K562 (cell line): ENCODE data around the gene RTF1. TPM values are rescaled to one million over a fixed set of nuclear protein-coding genes. Genes with fewer than 3 reads are reported as not detected.

ENCODE experiments used
- CBFA2T3 ChIP-seq: fragments of 450-650 bp; IDR thresholded peaks from 2 replicates; pipeline ENCODE4 v1.6.1; 2017
- DIDO1 ChIP-seq: fragments of 450-650 bp; IDR thresholded peaks from 2 replicates; pipeline ENCODE4 v1.6.1; 2016; ENCODE audit warnings: low read depth, missing biosample characterization, missing genetic modification characterization
- EP300 ChIP-seq: IDR thresholded peaks from 2 replicates; pipeline ENCODE4 v1.6.1; 2012; ENCODE audit warnings: low read length, improper control_type of control experiment
- FOXK2 ChIP-seq, 2 experiments: fragments of 450-650 bp; IDR thresholded peaks in 1 of 2; conservative IDR thresholded peaks in 1 of 2; 2 replicates each; pipeline ENCODE4 v1.6.1; 2016; ENCODE audit warnings: low read depth in 2 of 2, mild to moderate bottlenecking in 1 of 2
- HOXB6 ChIP-seq: fragments of 250-450 bp; sonication (Bioruptor Pico); IDR thresholded peaks from 2 replicates; pipeline ENCODE4 v1.5.1; 2022; ENCODE audit warnings: mild to moderate bottlenecking, borderline replicate concordance
- L3MBTL2 ChIP-seq: fragments of 450-650 bp; IDR thresholded peaks from 2 replicates; pipeline ENCODE4 v1.6.1; 2016; ENCODE audit warnings: mild to moderate bottlenecking, moderate library complexity
- MTF1 ChIP-seq: fragments of 250-450 bp; sonication (Bioruptor Pico); IDR thresholded peaks from 2 replicates; pipeline ENCODE4 v1.9.0; 2021; ENCODE audit warnings: moderate library complexity, mild to moderate bottlenecking, inconsistent platforms, borderline replicate concordance
- NFXL1 ChIP-seq: fragments of 450-650 bp; formaldehyde crosslinking; IDR thresholded peaks from 2 replicates; pipeline ENCODE4 v1.4.0; 2021; ENCODE audit warnings: mild to moderate bottlenecking
- POLR2B ChIP-seq: fragments of 450-650 bp; IDR thresholded peaks from 2 replicates; pipeline ENCODE4 v1.6.1; 2018; ENCODE audit warnings: low read depth; ENCODE audit not compliant: partially characterized antibody
- RHOXF2B ChIP-seq: fragments of 250-450 bp; sonication (Bioruptor Pico); conservative IDR thresholded peaks from 2 replicates; pipeline ENCODE4 v1.5.1; 2021
- ZBED1 ChIP-seq: IDR thresholded peaks from 2 replicates; pipeline ENCODE4 v1.6.1; 2014
- ZKSCAN8 ChIP-seq: fragments of 200-800 bp; sonication (Bioruptor generic); IDR thresholded peaks from 2 replicates; pipeline ENCODE4 v1.6.1; 2016; ENCODE audit warnings: missing genetic modification characterization, missing compliant biosample characterization
- ZNF140 ChIP-seq: fragments of 250-450 bp; sonication (Bioruptor Pico); IDR thresholded peaks from 2 replicates; pipeline ENCODE4 v1.8.0; 2021; ENCODE audit warnings: moderate library complexity, mild to moderate bottlenecking, inconsistent platforms
- ZNF696 ChIP-seq: fragments of 250-450 bp; sonication (Bioruptor Pico); conservative IDR thresholded peaks from 2 replicates; pipeline ENCODE4 v1.4.0; 2020; ENCODE audit warnings: mild to moderate bottlenecking, moderate library complexity
- ZNF707 ChIP-seq: fragments of 250-450 bp; sonication (Bioruptor Pico); conservative IDR thresholded peaks from 2 replicates; pipeline ENCODE4 v1.8.0; 2022; ENCODE audit warnings: inconsistent platforms, mild to moderate bottlenecking, moderate library complexity
- ZNF780A ChIP-seq: fragments of 250-450 bp; sonication (Bioruptor Pico); IDR thresholded peaks from 2 replicates; pipeline ENCODE4 v1.5.0; 2021; ENCODE audit warnings: mild to moderate bottlenecking
- polyA plus RNA-seq, 8 experiments: library from polyadenylated mRNA; depleted of rRNA in 4 of 8; stranded (reverse) in 5 of 8; unstranded in 3 of 8; fragments of >200 nt; fragmentation: Nextera tagmentation in 2 of 8; fragmentation: Illumina TruSeq in 1 of 8; extraction: Ambion mirVana in 2 of 8; extraction: Trizol in 1 of 8; gene quantifications; 2 replicates each; pipeline versions ENCODE4 v1.2.1 to v1.2.3, GENCODE V29; 2011 to 2014; ENCODE audit warnings: inconsistent platforms in 1 of 8, missing spikeins in 1 of 8
- total RNA-seq, 7 experiments: library from RNA; depleted of rRNA in 6 of 7; stranded (reverse); fragments of >200 nt in 6 of 7; fragmentation: Illumina TruSeq in 2 of 7; extraction: Trizol in 2 of 7; gene quantifications; 2 replicates each; pipeline versions ENCODE4 v1.2.1 to v1.2.3, GENCODE V29; 2011 to 2021; ENCODE audit warnings: low replicate concordance in 1 of 7
- TF ChIP-seq, protein P1 (sequence below): fragments of 250-450 bp; sonication (Bioruptor Pico); IDR thresholded peaks from 2 replicates; pipeline ENCODE4 v1.5.0; 2022; ENCODE audit warnings: mild to moderate bottlenecking
- TF ChIP-seq, protein P2 (sequence below), 2 experiments: fragments of 450-650 bp in 1 of 2; IDR thresholded peaks; 2 replicates each; pipeline ENCODE4 v1.6.1; 2011 to 2017; ENCODE audit warnings: low read depth in 2 of 2, antibody characterized with exemption in 1 of 2, borderline replicate concordance in 1 of 2, low read length in 1 of 2, mild to moderate bottlenecking in 1 of 2, mixed read lengths in 1 of 2; ENCODE audit not compliant: control insufficient read depth in 1 of 2
- TF ChIP-seq, protein P3 (sequence below), 2 experiments: IDR thresholded peaks; 2 replicates each; pipeline ENCODE4 v1.6.1; 2012; ENCODE audit warnings: improper control_type of control experiment in 2 of 2, low read depth in 2 of 2, low read length in 2 of 2, borderline replicate concordance in 1 of 2

The RTF1 gene
- total and polyA plus RNA-seq, 9 of the 15 experiments (the other 6 are each of a cell fraction or from before 2014, with no cell fraction given), result 7.6 to 69.5 (median 31.5) TPM

DNA sequence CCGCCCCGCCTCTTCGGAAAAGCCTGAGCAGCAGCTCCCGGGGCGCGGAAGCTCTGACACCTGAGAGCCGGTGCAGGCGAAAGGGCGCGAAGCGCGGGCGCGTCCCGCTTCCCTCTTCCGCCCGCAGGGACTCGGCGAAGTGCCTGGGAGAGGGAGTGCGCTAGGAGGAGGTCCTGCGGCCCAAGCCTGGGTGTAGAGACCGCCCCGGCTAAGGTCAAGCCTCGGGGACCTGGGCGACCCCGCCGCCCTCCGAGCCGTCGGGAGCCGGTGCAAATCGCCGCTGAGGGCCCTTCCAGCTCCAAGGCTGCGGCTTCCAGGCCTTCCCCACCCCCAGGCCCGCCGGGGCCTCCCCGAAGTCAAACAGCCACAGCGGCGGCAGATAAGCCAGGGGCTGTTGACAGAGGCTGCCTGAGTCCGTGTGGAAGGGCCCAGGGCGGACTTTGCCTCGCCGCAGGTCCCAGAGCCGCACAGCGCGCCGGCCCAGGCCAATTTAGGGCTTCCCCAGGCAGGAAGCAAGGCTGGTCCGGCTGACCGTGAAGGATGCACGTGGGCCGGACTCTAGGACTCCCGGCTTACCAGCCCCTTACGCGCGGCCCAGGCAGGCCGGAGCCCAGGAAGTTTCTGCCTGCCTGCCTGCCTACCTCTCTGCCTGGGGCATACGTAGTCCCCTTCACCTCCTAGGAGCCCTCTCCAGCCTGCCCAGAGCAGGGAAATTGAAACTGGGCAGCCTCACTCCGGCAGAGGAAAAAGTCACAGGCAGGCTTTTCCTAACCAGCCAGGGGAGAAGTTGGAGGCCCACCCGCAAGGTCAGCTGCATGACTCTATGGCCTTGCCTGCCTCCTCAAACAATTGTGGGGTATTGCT lies 79.1 kb downstream of the RTF1 start (continued):
- TF ChIP-seq, protein P1, sequence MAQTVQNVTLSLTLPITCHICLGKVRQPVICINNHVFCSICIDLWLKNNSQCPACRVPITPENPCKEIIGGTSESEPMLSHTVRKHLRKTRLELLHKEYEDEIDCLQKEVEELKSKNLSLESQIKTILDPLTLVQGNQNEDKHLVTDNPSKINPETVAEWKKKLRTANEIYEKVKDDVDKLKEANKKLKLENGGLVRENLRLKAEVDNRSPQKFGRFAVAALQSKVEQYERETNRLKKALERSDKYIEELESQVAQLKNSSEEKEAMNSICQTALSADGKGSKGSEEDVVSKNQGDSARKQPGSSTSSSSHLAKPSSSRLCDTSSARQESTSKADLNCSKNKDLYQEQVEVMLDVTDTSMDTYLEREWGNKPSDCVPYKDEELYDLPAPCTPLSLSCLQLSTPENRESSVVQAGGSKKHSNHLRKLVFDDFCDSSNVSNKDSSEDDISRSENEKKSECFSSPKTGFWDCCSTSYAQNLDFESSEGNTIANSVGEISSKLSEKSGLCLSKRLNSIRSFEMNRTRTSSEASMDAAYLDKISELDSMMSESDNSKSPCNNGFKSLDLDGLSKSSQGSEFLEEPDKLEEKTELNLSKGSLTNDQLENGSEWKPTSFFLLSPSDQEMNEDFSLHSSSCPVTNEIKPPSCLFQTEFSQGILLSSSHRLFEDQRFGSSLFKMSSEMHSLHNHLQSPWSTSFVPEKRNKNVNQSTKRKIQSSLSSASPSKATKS (CRISPR knock-in tag), result no peak
- TF ChIP-seq, protein P2, sequence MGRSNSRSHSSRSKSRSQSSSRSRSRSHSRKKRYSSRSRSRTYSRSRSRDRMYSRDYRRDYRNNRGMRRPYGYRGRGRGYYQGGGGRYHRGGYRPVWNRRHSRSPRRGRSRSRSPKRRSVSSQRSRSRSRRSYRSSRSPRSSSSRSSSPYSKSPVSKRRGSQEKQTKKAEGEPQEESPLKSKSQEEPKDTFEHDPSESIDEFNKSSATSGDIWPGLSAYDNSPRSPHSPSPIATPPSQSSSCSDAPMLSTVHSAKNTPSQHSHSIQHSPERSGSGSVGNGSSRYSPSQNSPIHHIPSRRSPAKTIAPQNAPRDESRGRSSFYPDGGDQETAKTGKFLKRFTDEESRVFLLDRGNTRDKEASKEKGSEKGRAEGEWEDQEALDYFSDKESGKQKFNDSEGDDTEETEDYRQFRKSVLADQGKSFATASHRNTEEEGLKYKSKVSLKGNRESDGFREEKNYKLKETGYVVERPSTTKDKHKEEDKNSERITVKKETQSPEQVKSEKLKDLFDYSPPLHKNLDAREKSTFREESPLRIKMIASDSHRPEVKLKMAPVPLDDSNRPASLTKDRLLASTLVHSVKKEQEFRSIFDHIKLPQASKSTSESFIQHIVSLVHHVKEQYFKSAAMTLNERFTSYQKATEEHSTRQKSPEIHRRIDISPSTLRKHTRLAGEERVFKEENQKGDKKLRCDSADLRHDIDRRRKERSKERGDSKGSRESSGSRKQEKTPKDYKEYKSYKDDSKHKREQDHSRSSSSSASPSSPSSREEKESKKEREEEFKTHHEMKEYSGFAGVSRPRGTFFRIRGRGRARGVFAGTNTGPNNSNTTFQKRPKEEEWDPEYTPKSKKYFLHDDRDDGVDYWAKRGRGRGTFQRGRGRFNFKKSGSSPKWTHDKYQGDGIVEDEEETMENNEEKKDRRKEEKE (IDR thresholded peaks at IDR 0.05; ENCODE audit: borderline replicate concordance in 1 of 2, control insufficient read depth in 1 of 2, low read depth in 2 of 2, low read length in 1 of 2), result 0 out of 4 replicates have a peak, but pooled peaks of 1 of the 2 experiments have one; percentile 26
- no peak for TF ChIP-seq RHOXF2B (CRISPR knock-in tag)
- TF ChIP-seq L3MBTL2, result peak; percentile 94
- no peak for TF ChIP-seq DIDO1 (tag)
- no peak for TF ChIP-seq ZKSCAN8 (CRISPR knock-in tag)
- no peak for TF ChIP-seq ZNF696
- TF ChIP-seq FOXK2 (conservative IDR thresholded peaks at IDR 0.05 in 1 of 2, IDR thresholded peaks at IDR 0.05 in 1 of 2; ENCODE audit: low read depth in 2 of 2), result peak; percentile 74 to 85
- no peak for TF ChIP-seq ZNF780A (CRISPR knock-in tag)
- TF ChIP-seq ZNF707 (CRISPR knock-in tag), result no peak
- no peak for TF ChIP-seq ZBED1
- TF ChIP-seq, protein P3, sequence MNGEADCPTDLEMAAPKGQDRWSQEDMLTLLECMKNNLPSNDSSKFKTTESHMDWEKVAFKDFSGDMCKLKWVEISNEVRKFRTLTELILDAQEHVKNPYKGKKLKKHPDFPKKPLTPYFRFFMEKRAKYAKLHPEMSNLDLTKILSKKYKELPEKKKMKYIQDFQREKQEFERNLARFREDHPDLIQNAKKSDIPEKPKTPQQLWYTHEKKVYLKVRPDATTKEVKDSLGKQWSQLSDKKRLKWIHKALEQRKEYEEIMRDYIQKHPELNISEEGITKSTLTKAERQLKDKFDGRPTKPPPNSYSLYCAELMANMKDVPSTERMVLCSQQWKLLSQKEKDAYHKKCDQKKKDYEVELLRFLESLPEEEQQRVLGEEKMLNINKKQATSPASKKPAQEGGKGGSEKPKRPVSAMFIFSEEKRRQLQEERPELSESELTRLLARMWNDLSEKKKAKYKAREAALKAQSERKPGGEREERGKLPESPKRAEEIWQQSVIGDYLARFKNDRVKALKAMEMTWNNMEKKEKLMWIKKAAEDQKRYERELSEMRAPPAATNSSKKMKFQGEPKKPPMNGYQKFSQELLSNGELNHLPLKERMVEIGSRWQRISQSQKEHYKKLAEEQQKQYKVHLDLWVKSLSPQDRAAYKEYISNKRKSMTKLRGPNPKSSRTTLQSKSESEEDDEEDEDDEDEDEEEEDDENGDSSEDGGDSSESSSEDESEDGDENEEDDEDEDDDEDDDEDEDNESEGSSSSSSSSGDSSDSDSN (IDR thresholded peaks at IDR 0.05; ENCODE audit: borderline replicate concordance in 1 of 2, low read depth in 2 of 2, low read length in 2 of 2), result peak; percentile 98 to 99; a peak in 3 of 4 replicates
- no peak for TF ChIP-seq MTF1 (CRISPR knock-in tag)
- no peak for TF ChIP-seq POLR2B
- TF ChIP-seq EP300, result peak; percentile 29; the same call in 1 of the 2 replicates
- TF ChIP-seq HOXB6 (CRISPR knock-in tag), result no peak
- TF ChIP-seq NFXL1 (CRISPR knock-in tag), result no peak
- no peak for TF ChIP-seq ZNF140
- TF ChIP-seq CBFA2T3, result peak; percentile 47; the same call in 1 of the 2 replicates
